Pancreas (tissue), 10 donors: Measurements from ENCODE around the gene PIK3CD. TPM values are rescaled to one million over a fixed set of nuclear protein-coding genes. Genes with fewer than 3 reads are reported as not detected.
"Not testable (repeated sequence)": the region's sequence is repeated elsewhere in the genome, so short reads cannot be mapped to it uniquely, and the experiment has no call there.

ENCODE experiments used
- ATAC-seq, 4 donors: fragments of 200-7000 bp; cut with Tn5 transposase; one replicate each; pipeline versions ENCODE4 v1.8.0 to v1.9.1; 2020; ENCODE audit warnings: mild to moderate bottlenecking in 4 of 4, moderate library complexity in 4 of 4
- DNase-seq, 6 donors: peaks; one replicate each; pipeline ENCODE4 v3.0.0-alpha.2; 2020
- FAIRE-seq: peaks from 2 replicates; lab custom pipeline; 2012; peaks lifted over from hg19 to GRCh38; lab: Jason Lieb, UNC
- H3K27ac ChIP-seq, 4 donors: fragments of 200-600 bp; sonication (generic); 1 replicate in 3 of 4; 2 replicates in 1 of 4; pipeline versions ENCODE4 v1.5.0 to v1.8.0; 2020
- H3K27me3 ChIP-seq, 4 donors: fragments of 200-600 bp; one replicate each; pipeline ENCODE4 v1.8.0; 2021
- H3K36me3 ChIP-seq, 3 donors: fragments of 200-600 bp; sonication (generic) in 1 of 3; one replicate each; pipeline versions ENCODE4 v1.5.0 to v1.8.0; 2020 to 2021
- H3K4me1 ChIP-seq, 3 donors: fragments of 200-600 bp; one replicate each; pipeline ENCODE4 v1.8.0; 2021
- H3K4me3 ChIP-seq, 4 donors: fragments of 200-600 bp; sonication (generic) in 2 of 4; one replicate each; pipeline versions ENCODE4 v1.5.0 to v1.8.0; 2020 to 2021
- H3K9me3 ChIP-seq, 4 donors: fragments of 200-600 bp; one replicate each; pipeline ENCODE4 v1.8.0; 2021
- WGBS, 2 donors: extraction: QIAGEN DNeasy Blood & Tissue Kit; methylation state at CpG; one replicate each; pipeline ENCODE4 v1.1.7; 2013; 5-methylcytosine and 5-hydroxymethylcytosine counted together
- intact Hi-C, 3 donors: fragments of 100-400 bp; cut with DNase I; formaldehyde crosslinking; loops; one replicate each; pipeline versions ENCODE4 v1.11.1 to v1.14.2; 2022
- polyA plus RNA-seq, 2 donors: library from polyadenylated mRNA; stranded (reverse); fragments of 200-250 nt; gene quantifications; one replicate each; pipeline ENCODE4 v1.2.3, GENCODE V29; 2013
- total RNA-seq, 6 donors: library from RNA; stranded (reverse); fragmentation: NEBNext Ultra II Directional in 4 of 6; extraction: Animal tissue kit (Norgen Biotek cat#: 25700) in 4 of 6; gene quantifications; one replicate each; pipeline versions ENCODE4 v1.2.1 to v1.2.4, GENCODE V29; 2021 to 2023
- TF ChIP-seq, protein P1 (sequence below), 4 donors: fragments of 200-600 bp; sonication (generic) in 3 of 4; IDR thresholded peaks; one replicate each; pipeline versions ENCODE4 v1.5.0 to v1.8.0; 2021; ENCODE audit warnings: antibody characterized with exemption in 4 of 4
- donor health status: healthy with polysubstance abuse.
- donor health status: DM: no; HTN: no; CAD: no; lungs with moderate emphysema.
- donor health status: DM: no; HTN: no; CAD: no.
- donor health status: control.
- donor health status: control.
- donor health status: Bipolar disorder and iron deficiency.
- donor health status: DM: yes; HTN: yes; CAD: no.
- donor health status: DM: no; HTN: no; CAD: no.
- donor health status: DM: no; HTN: no; CAD: no.
- donor health status: DM: yes; HTN: yes; CAD: no.

Gene PIK3CD
- total and polyA plus RNA-seq, 8 donors: 1.9 to 10.6 (median 2.3) TPM

- Histone ChIP-seq H3K27me3 (no peaks in the 10 kb centered on the region), H3K9me3 (no peaks in the 10 kb centered on the region), H3K27ac (no peak overlapping the region), H3K36me3 (no peaks in the 10 kb centered on the region), H3K4me3 (no peak overlapping the region), H3K4me1 (no peaks in the 10 kb centered on the region)
- WGBS, 2 donors: 58 to 70% methylated on average over 18 of the region's 18 CpGs
- ATAC-seq (no peak), FAIRE-seq (no peak), DNase-seq (no peak)
- TF ChIP-seq, protein P1, sequence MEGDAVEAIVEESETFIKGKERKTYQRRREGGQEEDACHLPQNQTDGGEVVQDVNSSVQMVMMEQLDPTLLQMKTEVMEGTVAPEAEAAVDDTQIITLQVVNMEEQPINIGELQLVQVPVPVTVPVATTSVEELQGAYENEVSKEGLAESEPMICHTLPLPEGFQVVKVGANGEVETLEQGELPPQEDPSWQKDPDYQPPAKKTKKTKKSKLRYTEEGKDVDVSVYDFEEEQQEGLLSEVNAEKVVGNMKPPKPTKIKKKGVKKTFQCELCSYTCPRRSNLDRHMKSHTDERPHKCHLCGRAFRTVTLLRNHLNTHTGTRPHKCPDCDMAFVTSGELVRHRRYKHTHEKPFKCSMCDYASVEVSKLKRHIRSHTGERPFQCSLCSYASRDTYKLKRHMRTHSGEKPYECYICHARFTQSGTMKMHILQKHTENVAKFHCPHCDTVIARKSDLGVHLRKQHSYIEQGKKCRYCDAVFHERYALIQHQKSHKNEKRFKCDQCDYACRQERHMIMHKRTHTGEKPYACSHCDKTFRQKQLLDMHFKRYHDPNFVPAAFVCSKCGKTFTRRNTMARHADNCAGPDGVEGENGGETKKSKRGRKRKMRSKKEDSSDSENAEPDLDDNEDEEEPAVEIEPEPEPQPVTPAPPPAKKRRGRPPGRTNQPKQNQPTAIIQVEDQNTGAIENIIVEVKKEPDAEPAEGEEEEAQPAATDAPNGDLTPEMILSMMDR (IDR thresholded peaks at IDR 0.05): no peak
- intact Hi-C loops: no loop called here
Observed at GRCh38 chr1:9618909-9619679, 32.4 kb upstream of the PIK3CD start.

DNA sequence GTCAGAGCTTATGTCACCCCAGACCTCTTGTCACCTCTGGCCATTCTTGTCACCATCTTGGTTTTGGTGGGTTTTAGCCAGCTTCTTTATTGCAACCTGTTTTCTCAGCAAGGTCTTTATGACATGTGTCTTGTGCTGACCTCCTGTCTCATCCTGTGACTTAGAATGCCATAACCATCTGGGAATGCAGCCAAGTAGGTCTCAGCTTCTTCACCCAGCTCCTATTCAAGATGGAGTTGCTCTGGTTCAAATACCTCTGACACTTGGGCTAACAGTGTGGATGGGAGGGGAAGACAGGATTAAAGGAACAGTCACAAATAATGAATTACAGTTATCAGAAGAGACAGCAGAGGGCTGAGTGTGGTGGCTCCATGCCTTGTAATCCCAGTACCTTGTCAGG, 30.5 kb upstream of the PIK3CD start:
- no peaks in the 10 kb centered on the region for H3K36me3 ChIP-seq
- FAIRE-seq: no peak
- intact Hi-C loops: no loop called here

DNA sequence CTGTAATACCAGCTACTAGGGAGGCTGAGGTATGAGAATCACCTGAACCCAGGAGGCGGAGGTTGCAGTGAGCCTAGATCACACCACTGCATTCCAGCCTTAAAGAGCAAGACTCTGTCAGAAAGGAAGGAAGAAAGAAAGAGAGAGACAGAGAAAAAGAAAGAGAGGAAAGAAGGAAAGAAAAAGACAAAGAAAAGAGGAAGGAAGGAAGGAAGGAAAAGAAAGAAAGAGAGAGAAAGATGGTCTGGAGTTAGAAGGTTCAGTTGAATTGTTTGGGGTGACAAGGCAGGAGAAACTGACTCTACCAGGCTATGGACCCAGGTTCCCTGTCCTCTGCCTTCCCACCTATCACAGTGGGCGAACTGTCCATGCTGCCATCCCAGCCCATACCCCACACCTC, 27.4 kb upstream of the PIK3CD start:
- WGBS, 2 donors: 85 to 96% methylated on average over 2 of the region's 2 CpGs
- FAIRE-seq (no peak), DNase-seq (no peak), ATAC-seq (no peak)
- H3K27ac ChIP-seq: no peak overlapping the region
- H3K4me3 ChIP-seq: no peak overlapping the region
- H3K27me3 ChIP-seq: no peaks in the 10 kb centered on the region
- no peaks in the 10 kb centered on the region for H3K36me3 ChIP-seq
- TF ChIP-seq, protein P1 (IDR thresholded peaks at IDR 0.05): no peak
- no peaks in the 10 kb centered on the region for H3K9me3 ChIP-seq
- no peaks in the 10 kb centered on the region for H3K4me1 ChIP-seq
- intact Hi-C loops: no loop called here

More for the DNA sequence above, 30.5 kb upstream of the PIK3CD start:
- Histone ChIP-seq H3K4me3 (no peak overlapping the region), H3K27ac (no peak overlapping the region), H3K27me3 (no peaks in the 10 kb centered on the region), H3K9me3 (no peaks in the 10 kb centered on the region), H3K4me1 (no peaks in the 10 kb centered on the region)
- TF ChIP-seq, protein P1 (IDR thresholded peaks at IDR 0.05): no peak
- DNase-seq: no peak
- ATAC-seq: no peak

GRCh38 chr1:9625030-9625429, 26.5 kb upstream of the PIK3CD start:
- H3K4me3 ChIP-seq: not testable (repeated sequence)
- 90 to 93% methylated on average over 3 of the region's 3 CpGs for WGBS, 2 donors

DNA sequence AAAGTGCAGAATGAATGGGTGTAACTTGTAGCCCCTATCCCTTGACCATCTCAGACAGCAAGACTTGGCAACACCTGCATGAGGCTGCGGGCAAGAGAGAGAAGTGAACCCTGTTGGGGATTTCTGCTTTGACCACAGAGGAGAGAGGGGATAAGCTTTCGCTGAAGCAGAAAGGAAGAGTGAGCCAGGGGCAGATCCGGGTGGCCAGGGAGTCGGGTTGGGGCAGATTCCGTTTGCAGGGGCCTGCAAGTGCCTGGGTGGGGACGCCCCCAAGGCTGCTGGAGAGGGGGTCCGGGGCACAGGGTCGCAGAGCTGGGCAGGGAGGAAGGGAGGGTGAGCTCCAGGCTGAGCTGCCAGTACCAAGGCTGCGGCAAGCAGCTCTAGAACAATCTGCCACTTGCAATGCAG, 25.3 kb upstream of the PIK3CD start:
- H3K9me3 ChIP-seq: no peaks in the 10 kb centered on the region
- H3K27ac ChIP-seq: no peak overlapping the region
- no peaks in the 10 kb centered on the region for H3K4me1 ChIP-seq
- ATAC-seq (no peak), DNase-seq (no peak), FAIRE-seq (no peak)
- no peaks in the 10 kb centered on the region for H3K36me3 ChIP-seq
- H3K27me3 ChIP-seq: no peaks in the 10 kb centered on the region
- intact Hi-C loops: no loop called here
- no peak overlapping the region for H3K4me3 ChIP-seq
- 59 to 61% methylated on average over 9 of the region's 9 CpGs for WGBS, 2 donors
- TF ChIP-seq, protein P1 (IDR thresholded peaks at IDR 0.05): no peak

More at GRCh38 chr1:9625030-9625429, 26.5 kb upstream of the PIK3CD start:
- ATAC-seq, H3K36me3 ChIP-seq, H3K9me3 ChIP-seq, DNase-seq, intact Hi-C loops, H3K27ac ChIP-seq, H3K4me1 ChIP-seq, H3K27me3 ChIP-seq, FAIRE-seq: not testable (repeated sequence)
